DLD1 (cell line): ENCODE data around the gene TDRD9.
"Not testable (repeated sequence)": the region's sequence is repeated elsewhere in the genome, so short reads cannot be mapped to it uniquely, and the experiment has no call there.

Experiments
- in situ Hi-C: cut with HindIII; loops from 2 replicates; pipeline ENCODE4 v1.10.0; 2017; ENCODE audit warnings: low sequenced_read_pairs

Gene TDRD9

GRCh38 chr14:103928011-103928890 is at the start of gene TDRD9:
TDRD9 (plus strand) TSS chr14:103928456; CDS start chr14:103928510, 54 bp downstream.
- in situ Hi-C loops, result loop anchor here (25.0 kb wide), 2 partner anchors 109 to 116 kb away; no protein-coding TSS in a partner anchor

- in situ Hi-C loops, result no loop called here
Observed at GRCh38 chr14:103879118-103879569, 49.1 kb upstream of the TDRD9 start.

GRCh38 chr14:103879570-103880347 is 48.5 kb upstream of the TDRD9 start:
- in situ Hi-C loops, result no loop called here

GRCh38 chr14:103880348-103881267 is 47.6 kb upstream of the TDRD9 start:
- in situ Hi-C loops, result no loop called here

- in situ Hi-C loops, result no loop called here
Observed at GRCh38 chr14:103881268-103882201, 46.7 kb upstream of the TDRD9 start.

GRCh38 chr14:103882503-103883262 is 45.6 kb upstream of the TDRD9 start:
- in situ Hi-C loops, result no loop called here

- in situ Hi-C loops, result no loop called here
Observed at GRCh38 chr14:103883263-103883523, 45.1 kb upstream of the TDRD9 start.

- in situ Hi-C loops, result no loop called here
Observed at GRCh38 chr14:103884854-103885253, 43.4 kb upstream of the TDRD9 start.

GRCh38 chr14:103885509-103885932 is 42.7 kb upstream of the TDRD9 start:
- in situ Hi-C loops, result no loop called here

- in situ Hi-C loops, result no loop called here
Observed at GRCh38 chr14:103886304-103887169, 41.7 kb upstream of the TDRD9 start.

- in situ Hi-C loops, result no loop called here
Observed at GRCh38 chr14:103887170-103887501, 41.1 kb upstream of the TDRD9 start.

GRCh38 chr14:103887557-103888115 is 40.6 kb upstream of the TDRD9 start:
- in situ Hi-C loops, result no loop called here

GRCh38 chr14:103889002-103889312 is 39.3 kb upstream of the TDRD9 start:
- in situ Hi-C loops, result not testable (repeated sequence)

- in situ Hi-C loops, result no loop called here
Observed at GRCh38 chr14:103889313-103890051, 38.8 kb upstream of the TDRD9 start.

- in situ Hi-C loops, result no loop called here
Observed at GRCh38 chr14:103890052-103890371, 38.2 kb upstream of the TDRD9 start.

- in situ Hi-C loops, result no loop called here
Observed at GRCh38 chr14:103890821-103891666, 37.2 kb upstream of the TDRD9 start.
